WTC11 (cell line): ENCODE results near the gene COX7B2. TPM values are rescaled to one million over a fixed set of nuclear protein-coding genes. Genes with fewer than 3 reads are reported as not detected.

Source experiments
- ATAC-seq: fragments of 200-7000 bp; cut with Tn5 transposase; 2 replicates; pipeline ENCODE4 v1.10.0; 2021; ENCODE audit warnings: mild to moderate bottlenecking, moderate library complexity
- CTCF ChIA-PET: fragments of 300-600 bp; sonication (Branson Sonifier 250); formaldehyde crosslinking; loops from one replicate; lab custom pipeline; 2021; ENCODE audit warnings: antibody characterized with exemption; lab: Charles Lee
- POLR2A ChIA-PET: fragments of 350-600 bp; sonication (Branson Sonifier 250); formaldehyde crosslinking; loops from one replicate; lab custom pipeline; 2021; ENCODE audit warnings: antibody characterized with exemption; lab: Charles Lee
- DNase-seq: peaks from one replicate; pipeline ENCODE4 v3.0.0; 2021; ENCODE audit warnings: low spot score
- H3K27ac Mint-ChIP-seq: 2 replicates; pipeline ENCODE4 v1.8.0; 2021; ENCODE audit warnings: mixed read lengths
- H3K27me3 Mint-ChIP-seq: 2 replicates; pipeline ENCODE4 v1.8.0; 2021; ENCODE audit warnings: low read depth, mild to moderate bottlenecking, moderate library complexity, mixed read lengths
- H3K36me3 Mint-ChIP-seq: 2 replicates; pipeline ENCODE4 v1.8.0; 2021; ENCODE audit warnings: mixed read lengths
- H3K4me1 Mint-ChIP-seq: 2 replicates; pipeline ENCODE4 v1.8.0; 2022; ENCODE audit warnings: mixed read lengths
- H3K4me3 Mint-ChIP-seq: 2 replicates; pipeline ENCODE4 v1.8.0; 2021; ENCODE audit warnings: mild to moderate bottlenecking, moderate library complexity, mixed read lengths
- H3K9me3 Mint-ChIP-seq: 2 replicates; pipeline ENCODE4 v1.8.0; 2021; ENCODE audit warnings: mixed read lengths
- CBFB ChIP-seq: sonication (generic); formaldehyde crosslinking; IDR thresholded peaks from 2 replicates; pipeline ENCODE4 v1.8.1; 2022; ENCODE audit warnings: mild to moderate bottlenecking, low read depth, missing genetic modification reagents
- CREB1 ChIP-seq: sonication (generic); formaldehyde crosslinking; IDR thresholded peaks from 2 replicates; pipeline ENCODE4 v1.8.0; 2023; ENCODE audit warnings: mild to moderate bottlenecking, missing genetic modification reagents
- E2F5 ChIP-seq: sonication (generic); formaldehyde crosslinking; IDR thresholded peaks from 2 replicates; pipeline ENCODE4 v1.8.1; 2022; ENCODE audit warnings: mild to moderate bottlenecking, moderate library complexity, missing genetic modification reagents
- EMX1 ChIP-seq: fragments of 250-450 bp; sonication (Bioruptor Pico); IDR thresholded peaks from 2 replicates; pipeline ENCODE4 v1.8.0; 2021; ENCODE audit warnings: mild to moderate bottlenecking
- FOXP1 ChIP-seq: sonication (generic); formaldehyde crosslinking; IDR thresholded peaks from 2 replicates; pipeline ENCODE4 v1.8.0; 2022; ENCODE audit warnings: missing genetic modification reagents, mild to moderate bottlenecking, moderate library complexity, borderline replicate concordance
- GABPB1 ChIP-seq: sonication (generic); formaldehyde crosslinking; IDR thresholded peaks from 2 replicates; pipeline ENCODE4 v1.8.1; 2023; ENCODE audit warnings: mild to moderate bottlenecking, missing genetic modification reagents
- HMGA2 ChIP-seq: fragments of 250-450 bp; sonication (Bioruptor Pico); IDR thresholded peaks from 2 replicates; pipeline ENCODE4 v1.4.0; 2021; ENCODE audit warnings: mild to moderate bottlenecking, moderate library complexity
- IRF1 ChIP-seq: sonication (generic); formaldehyde crosslinking; IDR thresholded peaks from 2 replicates; pipeline ENCODE4 v1.8.0; 2023; ENCODE audit warnings: missing genetic modification reagents
- IRF2 ChIP-seq: sonication (generic); formaldehyde crosslinking; IDR thresholded peaks from 2 replicates; pipeline ENCODE4 v1.8.0; 2022; ENCODE audit warnings: low read depth, missing genetic modification reagents, borderline replicate concordance
- NFYB ChIP-seq: sonication (generic); formaldehyde crosslinking; conservative IDR thresholded peaks from 2 replicates; pipeline ENCODE4 v1.8.0; 2022; ENCODE audit warnings: low read depth, missing genetic modification reagents
- NR1H2 ChIP-seq: sonication (generic); formaldehyde crosslinking; IDR thresholded peaks from 2 replicates; pipeline ENCODE4 v1.9.0; 2021; ENCODE audit warnings: mild to moderate bottlenecking, moderate library complexity, missing genetic modification reagents
- OVOL2 ChIP-seq: fragments of 250-450 bp; sonication (Bioruptor Pico); IDR thresholded peaks from 2 replicates; pipeline ENCODE4 v1.9.0; 2021; ENCODE audit warnings: mild to moderate bottlenecking, borderline replicate concordance
- PRRX2 ChIP-seq: fragments of 250-450 bp; sonication (Bioruptor Pico); IDR thresholded peaks from 2 replicates; pipeline ENCODE4 v1.8.0; 2021; ENCODE audit warnings: mild to moderate bottlenecking
- RORB ChIP-seq: fragments of 250-450 bp; sonication (Bioruptor Pico); IDR thresholded peaks from 2 replicates; pipeline ENCODE4 v1.9.0; 2021; ENCODE audit warnings: mild to moderate bottlenecking
- TCF7 ChIP-seq: sonication (generic); formaldehyde crosslinking; IDR thresholded peaks from 2 replicates; pipeline ENCODE4 v1.8.0; 2022; ENCODE audit warnings: mild to moderate bottlenecking, low read depth, missing genetic modification reagents, moderate library complexity
- ZBTB43 ChIP-seq: sonication (generic); formaldehyde crosslinking; IDR thresholded peaks from 2 replicates; pipeline ENCODE4 v1.8.1; 2023; ENCODE audit warnings: mild to moderate bottlenecking, missing genetic modification reagents
- ZNF121 ChIP-seq: sonication (generic); formaldehyde crosslinking; IDR thresholded peaks from 2 replicates; pipeline ENCODE4 v1.8.0; 2023; ENCODE audit warnings: missing genetic modification reagents
- ZNF138 ChIP-seq: sonication (generic); formaldehyde crosslinking; conservative IDR thresholded peaks from 2 replicates; pipeline ENCODE4 v1.8.1; 2022; ENCODE audit warnings: mild to moderate bottlenecking, moderate library complexity, missing genetic modification reagents
- ZNF232 ChIP-seq: sonication (generic); formaldehyde crosslinking; IDR thresholded peaks from 2 replicates; pipeline ENCODE4 v1.8.0; 2022; ENCODE audit warnings: mild to moderate bottlenecking, missing genetic modification reagents
- ZNF317 ChIP-seq: sonication (generic); formaldehyde crosslinking; IDR thresholded peaks from 2 replicates; pipeline ENCODE4 v1.8.1; 2023; ENCODE audit warnings: low read depth, mild to moderate bottlenecking, moderate library complexity, missing genetic modification reagents, borderline replicate concordance
- ZNF416 ChIP-seq: fragments of 250-450 bp; sonication (Bioruptor Pico); IDR thresholded peaks from 2 replicates; pipeline ENCODE4 v1.9.0; 2021; ENCODE audit warnings: mild to moderate bottlenecking, inconsistent platforms
- total RNA-seq: library from RNA; stranded (reverse); gene quantifications from 3 replicates; pipeline ENCODE4 v1.2.3, GENCODE V29; 2021

COX7B2 gene
- total RNA-seq, 1 experiment from 2014 or later: not detected

GRCh38 chr4:46955601-46956000 lies 46.6 kb upstream of the COX7B2 start:
- Mint-ChIP-seq H3K27me3 (no peaks in the 10 kb centered on the region; the same call in 1 of the 2 replicates), H3K27ac (no peak overlapping the region), H3K36me3 (no peaks in the 10 kb centered on the region), H3K9me3 (no peaks in the 10 kb centered on the region), H3K4me3 (no peak overlapping the region), H3K4me1 (no peaks in the 10 kb centered on the region)
- no peak for TF ChIP-seq FOXP1 (CRISPR knock-in tag)
- no peak for TF ChIP-seq ZNF232
- DNase-seq: no peak
- ATAC-seq: no peak
- POLR2A ChIA-PET: no interaction called here
- CTCF ChIA-PET: no interaction called here

- Mint-ChIP-seq H3K4me1 (no peaks in the 10 kb centered on the region), H3K27me3 (no peaks in the 10 kb centered on the region; the same call in 1 of the 2 replicates), H3K9me3 (no peaks in the 10 kb centered on the region), H3K27ac (no peak overlapping the region), H3K36me3 (no peaks in the 10 kb centered on the region), H3K4me3 (no peak overlapping the region)
- ATAC-seq (no peak), DNase-seq (no peak)
- ChIA-PET CTCF (no interaction called here), POLR2A (no interaction called here)
- TF ChIP-seq EMX1 (CRISPR knock-in tag): no peak
- no peak for TF ChIP-seq ZNF232
- no peak for TF ChIP-seq ZNF416 (CRISPR knock-in tag)
- no peak for TF ChIP-seq NFYB (CRISPR knock-in tag)
- TF ChIP-seq IRF1: no peak
- no peak for TF ChIP-seq ZNF317 (CRISPR knock-in tag)
- no peak for TF ChIP-seq RORB
- TF ChIP-seq TCF7 (CRISPR knock-in tag): no peak
- no peak for TF ChIP-seq PRRX2 (CRISPR knock-in tag)
- TF ChIP-seq E2F5 (CRISPR knock-in tag): no peak
- TF ChIP-seq ZBTB43 (CRISPR knock-in tag): no peak
- TF ChIP-seq, all 79 proteins: peak for 0
These were observed 45.6 kb upstream of the COX7B2 start for GRCh38 chr4:46954643-46955042.

GRCh38 chr4:46953564-46953963 lies 44.5 kb upstream of the COX7B2 start:
- H3K27me3 Mint-ChIP-seq: no peaks in the 10 kb centered on the region; the same call in 1 of the 2 replicates
- DNase-seq (no peak), ATAC-seq (no peak)
- H3K36me3 Mint-ChIP-seq: no peaks in the 10 kb centered on the region
- ChIA-PET POLR2A (no interaction called here), CTCF (no interaction called here)
- TF ChIP-seq ZNF317 (CRISPR knock-in tag) (no peak), CBFB (CRISPR knock-in tag) (no peak), GABPB1 (CRISPR knock-in tag) (no peak), ZNF121 (CRISPR knock-in tag) (no peak), NFYB (CRISPR knock-in tag) (no peak), HMGA2 (CRISPR knock-in tag) (no peak), OVOL2 (CRISPR knock-in tag) (no peak), ZNF138 (CRISPR knock-in tag) (no peak), NR1H2 (CRISPR knock-in tag) (no peak), IRF2 (CRISPR knock-in tag) (no peak), CREB1 (no peak), RORB (no peak)
- H3K4me1 Mint-ChIP-seq: no peaks in the 10 kb centered on the region
- no peak overlapping the region for H3K4me3 Mint-ChIP-seq
- H3K27ac Mint-ChIP-seq: no peak overlapping the region
- no peaks in the 10 kb centered on the region for H3K9me3 Mint-ChIP-seq
